Left cardiac atrium (tissue), 4 donors: ENCODE data around the gene SLC5A11. TPM values are rescaled to one million over a fixed set of nuclear protein-coding genes. Genes with fewer than 3 reads are reported as not detected.
"Not testable (repeated sequence)": the region's sequence is repeated elsewhere in the genome, so short reads cannot be mapped to it uniquely, and the experiment has no call there.

Experiments
- ATAC-seq, 2 donors: fragments of 200-7000 bp; cut with Tn5 transposase; one replicate each; pipeline ENCODE4 v1.9.1; 2020; ENCODE audit warnings: mild to moderate bottlenecking in 2 of 2, moderate library complexity in 2 of 2
- DNase-seq: peaks from one replicate; pipeline ENCODE4 v3.0.0-alpha.2; 2020
- intact Hi-C, 2 donors: fragments of 100-400 bp; cut with DNase I; formaldehyde crosslinking; loops; one replicate each; pipeline versions ENCODE4 v1.14.1 to v1.15.1; 2022 to 2023
- total RNA-seq, 2 donors: library from RNA; stranded (reverse); fragmentation: NEBNext Ultra II Directional; extraction: Animal tissue kit (Norgen Biotek cat#: 25700); gene quantifications; one replicate each; pipeline ENCODE4 v1.2.1, GENCODE V29; 2021
- donor health status: DM: no; HTN: yes; CAD: no.
- donor health status: DM: no; HTN: yes; CAD: no; lungs with severe emphysema.
- donor health status: DM: yes; HTN: yes; CAD: no.
- donor health status: Dilated cardiomyopathy.

SLC5A11 gene
- total RNA-seq, 2 donors from 2014 or later: not detected

DNA sequence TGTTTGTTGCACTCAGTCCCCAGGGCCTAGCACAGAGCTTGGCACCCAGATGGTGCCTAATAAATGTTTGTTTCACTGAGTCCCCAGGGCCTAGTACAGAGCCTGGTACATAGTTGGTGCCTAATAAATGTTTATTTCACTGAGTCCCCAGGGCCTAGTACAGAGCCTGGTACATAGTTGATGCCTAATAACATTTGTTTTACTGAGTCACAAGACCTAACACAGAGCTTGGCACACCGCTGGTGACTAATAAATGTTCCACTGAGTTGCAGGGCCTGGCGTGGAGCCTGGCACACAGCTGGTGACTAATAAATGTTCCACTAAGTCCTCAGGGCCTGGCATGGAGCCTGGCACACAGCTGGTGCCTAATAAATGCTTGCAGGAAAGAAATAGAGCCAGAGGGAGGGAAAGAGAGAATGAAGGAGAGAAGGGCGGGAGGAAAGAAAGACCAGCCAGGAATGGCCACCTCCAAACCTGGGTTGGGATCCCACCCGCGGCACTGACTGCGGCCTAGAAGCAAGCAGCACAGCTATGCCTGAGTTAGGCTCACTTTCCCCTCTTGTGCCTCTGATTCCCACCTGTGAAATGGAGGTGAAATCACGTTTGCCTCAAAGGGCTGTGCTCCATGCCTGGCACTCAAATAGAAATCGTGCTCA, 7.5 kb downstream of the SLC5A11 start:
- no peak for ATAC-seq
- intact Hi-C loops: no loop called here
- no peak for DNase-seq

GRCh38 chr16:24853830-24854229, 8.1 kb downstream of the SLC5A11 start:
- intact Hi-C loops: no loop called here
- peak; percentile 47 to 90 for ATAC-seq

GRCh38 chr16:24854607-24855171, 8.9 kb downstream of the SLC5A11 start:
- ATAC-seq: no peak
- DNase-seq: no peak
- intact Hi-C loops: no loop called here

More at GRCh38 chr16:24853830-24854229, 8.1 kb downstream of the SLC5A11 start:
- peak; percentile 41 for DNase-seq

DNA sequence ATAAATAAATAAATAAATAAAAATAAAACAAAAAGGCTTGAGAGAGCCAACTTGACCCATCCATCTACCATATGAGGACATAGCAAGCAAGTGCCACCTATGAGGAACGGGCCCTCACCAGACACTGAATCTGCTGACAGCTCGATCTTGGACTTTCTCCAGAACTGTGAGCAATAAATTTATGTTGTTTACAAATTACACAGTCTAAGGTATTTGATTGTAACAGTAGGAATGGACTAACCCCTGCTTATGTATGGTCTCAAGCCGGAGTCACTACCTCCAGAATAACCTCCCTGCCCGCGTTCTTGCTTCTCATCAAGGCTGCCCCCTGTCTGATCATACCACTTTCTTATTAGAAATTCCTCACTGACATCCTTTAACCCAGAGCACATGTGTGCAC, 9.9 kb downstream of the SLC5A11 start:
- DNase-seq: no peak
- no peak for ATAC-seq
- intact Hi-C loops: no loop called here

DNA sequence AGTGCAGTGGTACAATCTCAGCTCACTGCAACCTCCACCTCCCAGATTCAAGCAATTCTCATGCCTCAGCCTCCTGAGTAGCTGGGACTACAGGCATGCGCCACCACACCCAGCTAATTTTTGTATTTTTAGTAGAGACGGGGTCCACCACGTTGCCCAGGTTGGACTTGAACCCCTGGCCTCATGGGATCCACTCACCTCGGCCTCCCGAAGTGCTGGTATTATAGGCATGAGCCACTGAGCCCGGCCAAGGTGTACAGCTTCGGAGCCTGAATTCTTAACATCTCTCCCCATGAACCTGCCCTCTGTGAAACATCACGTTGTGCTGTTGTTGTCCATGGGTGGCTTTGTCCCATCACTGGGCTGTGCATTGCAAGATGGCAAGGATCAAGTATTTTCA, 11.1 kb downstream of the SLC5A11 start:
- ATAC-seq, intact Hi-C loops, DNase-seq: not testable (repeated sequence)

DNA sequence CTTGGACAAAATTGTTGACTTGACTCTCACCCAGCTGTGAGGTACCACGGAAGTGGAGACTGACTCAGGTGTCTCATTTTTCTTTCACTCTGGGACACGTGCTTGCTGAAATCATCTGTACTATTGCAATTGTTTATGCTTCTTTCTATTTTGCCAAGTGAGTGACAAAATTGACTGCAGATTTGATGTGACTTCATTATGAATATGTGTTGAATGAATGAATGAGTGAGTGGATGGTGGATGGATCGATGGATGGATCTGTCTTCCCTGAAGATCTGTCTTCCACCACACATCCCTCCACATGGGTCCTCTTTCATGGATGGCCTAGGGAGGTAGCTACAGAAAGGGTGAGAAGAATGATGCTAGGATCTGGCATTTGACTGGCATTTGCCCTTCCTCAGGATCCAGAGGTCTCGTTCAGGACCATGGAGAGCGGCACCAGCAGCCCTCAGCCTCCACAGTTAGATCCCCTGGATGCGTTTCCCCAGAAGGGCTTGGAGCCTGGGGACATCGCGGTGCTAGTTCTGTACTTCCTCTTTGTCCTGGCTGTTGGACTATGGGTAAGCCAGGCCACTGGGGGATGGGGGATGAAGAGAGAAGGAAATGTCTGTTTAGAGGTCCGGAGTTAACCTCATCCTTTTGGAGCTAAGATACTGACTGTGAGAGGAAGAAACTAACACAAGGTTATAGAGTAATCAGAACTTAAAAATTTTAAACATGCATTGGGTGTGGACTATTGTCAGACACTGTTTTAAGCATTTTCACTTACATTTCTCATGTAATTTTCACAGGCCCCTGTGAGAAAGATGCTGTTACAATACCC, 12.7 kb downstream of the SLC5A11 start:
- intact Hi-C loops: no loop called here
- DNase-seq: peak; percentile 59
- ATAC-seq: peak in 1 of 2 donors; percentile 51

GRCh38 chr16:24861461-24861860, 15.7 kb downstream of the SLC5A11 start:
- DNase-seq: no peak
- intact Hi-C loops: no loop called here
- ATAC-seq: no peak

DNA sequence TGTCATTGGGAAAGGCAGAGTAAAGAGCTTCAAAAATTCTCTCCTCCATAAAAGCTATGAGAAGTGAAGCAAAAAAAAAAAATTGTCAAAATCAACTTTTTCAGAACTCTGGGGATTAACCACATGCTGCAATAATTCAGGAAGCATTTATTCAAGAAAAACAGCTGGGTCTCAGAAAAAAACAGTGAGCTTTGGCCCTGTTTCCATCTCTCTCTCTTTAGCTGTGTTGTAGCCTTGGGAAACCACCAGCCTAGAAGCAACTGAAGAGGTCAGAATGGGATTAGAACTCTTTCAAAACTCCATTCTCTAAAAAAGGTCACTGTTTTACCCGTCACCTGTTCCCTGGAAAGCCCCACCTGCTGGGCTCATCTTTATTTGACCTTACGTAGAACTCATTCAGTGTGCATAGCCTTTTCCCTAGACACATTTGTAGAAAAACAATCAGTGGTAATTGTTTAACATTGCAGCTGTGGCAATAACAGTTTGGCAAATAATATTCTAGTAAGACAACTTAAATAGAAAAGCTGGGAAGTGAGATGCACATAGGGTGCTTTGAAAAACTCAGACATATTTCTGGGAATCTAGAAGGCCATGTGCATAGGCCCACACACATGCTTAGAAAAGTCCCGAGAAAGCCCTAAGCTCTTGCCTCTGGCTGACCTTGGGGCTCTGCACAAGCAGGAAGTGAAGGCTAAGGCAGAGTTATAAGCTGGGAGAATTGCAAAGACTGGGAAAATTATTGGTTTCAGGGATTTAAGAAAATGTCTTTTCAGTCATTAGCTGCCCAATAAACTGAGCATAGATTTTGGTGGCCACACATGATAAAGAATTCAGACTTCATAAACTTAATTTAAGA, 18.0 kb downstream of the SLC5A11 start:
- intact Hi-C loops: no loop called here
- no peak for DNase-seq
- no peak for ATAC-seq

- ATAC-seq (no peak), DNase-seq (no peak)
- intact Hi-C loops: no loop called here
These were observed 23.3 kb downstream of the SLC5A11 start for GRCh38 chr16:24869033-24869432.

DNA sequence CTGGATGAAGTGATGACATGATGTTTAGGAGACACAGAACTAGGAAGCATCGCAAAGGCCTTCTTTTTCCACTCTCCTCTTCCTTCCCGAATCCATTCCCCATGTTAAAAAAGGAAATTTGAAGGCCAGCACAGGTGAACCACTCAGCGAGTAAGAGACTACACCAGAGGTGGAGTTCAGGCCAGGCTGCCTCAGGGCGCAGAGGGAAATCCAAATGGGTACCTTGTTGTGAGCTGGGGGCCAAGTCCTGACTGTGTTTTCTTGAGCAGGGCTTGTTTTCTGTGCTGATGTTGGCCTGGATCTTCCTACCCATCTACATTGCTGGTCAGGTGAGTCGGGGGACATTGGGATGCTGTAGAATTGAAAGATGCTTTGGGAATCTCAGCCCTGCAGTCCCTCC, 26.1 kb downstream of the SLC5A11 start:
- intact Hi-C loops: no loop called here
- ATAC-seq: no peak
- DNase-seq: no peak

DNA sequence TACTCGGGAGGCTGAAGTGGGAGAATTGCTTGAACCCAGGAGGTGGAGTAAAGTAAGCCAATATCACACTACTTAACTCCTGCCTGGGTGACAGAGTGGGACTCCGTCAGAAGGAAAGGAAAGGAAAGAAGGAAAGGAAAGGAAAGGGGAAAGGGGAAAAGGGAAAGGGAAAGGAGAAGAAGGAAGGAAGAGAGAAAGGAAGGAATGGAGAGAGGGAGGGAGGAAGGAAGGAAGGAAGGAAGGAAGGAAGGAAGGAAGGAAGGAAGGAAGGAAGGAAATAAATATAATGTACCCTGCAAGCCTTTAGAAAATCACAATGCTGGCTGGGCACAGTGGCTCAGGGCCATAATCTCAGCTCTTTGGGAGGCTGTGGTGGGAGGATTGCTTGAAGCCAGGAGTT, 27.3 kb downstream of the SLC5A11 start:
- ATAC-seq (no peak), DNase-seq (no peak)
- intact Hi-C loops: no loop called here

DNA sequence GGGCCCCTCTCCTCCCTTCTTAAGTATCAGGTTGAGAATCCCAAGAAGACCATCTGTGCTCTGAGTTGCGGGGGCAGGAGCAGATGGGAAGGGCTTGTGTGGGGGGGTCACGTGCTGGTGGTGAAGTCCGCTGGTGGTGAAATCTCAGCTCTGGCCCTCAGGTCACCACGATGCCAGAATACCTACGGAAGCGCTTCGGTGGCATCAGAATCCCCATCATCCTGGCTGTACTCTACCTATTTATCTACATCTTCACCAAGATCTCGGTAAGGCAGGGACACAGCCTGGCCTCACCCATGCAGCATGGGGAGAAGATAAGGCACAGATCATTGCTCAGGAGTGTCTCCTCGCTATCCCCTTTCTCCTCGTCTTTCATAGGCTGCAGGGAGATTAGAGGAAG, 29.7 kb downstream of the SLC5A11 start:
- DNase-seq (no peak), ATAC-seq (no peak)
- intact Hi-C loops: no loop called here

GRCh38 chr16:24876231-24876630, 30.5 kb downstream of the SLC5A11 start:
- ATAC-seq: no peak
- intact Hi-C loops: no loop called here
- DNase-seq: no peak

GRCh38 chr16:24879684-24880083, 33.9 kb downstream of the SLC5A11 start:
- DNase-seq (no peak), ATAC-seq (no peak)
- intact Hi-C loops: no loop called here

GRCh38 chr16:24883714-24884151, 38.0 kb downstream of the SLC5A11 start:
- intact Hi-C loops: no loop called here
- no peak for ATAC-seq
- no peak for DNase-seq

- ATAC-seq (no peak), DNase-seq (no peak)
- intact Hi-C loops: no loop called here
These were observed 41.7 kb downstream of the SLC5A11 start for GRCh38 chr16:24887472-24887871.

GRCh38 chr16:24890746-24891145, 45.0 kb downstream of the SLC5A11 start:
- intact Hi-C loops: no loop called here
- DNase-seq: no peak
- no peak for ATAC-seq

DNA sequence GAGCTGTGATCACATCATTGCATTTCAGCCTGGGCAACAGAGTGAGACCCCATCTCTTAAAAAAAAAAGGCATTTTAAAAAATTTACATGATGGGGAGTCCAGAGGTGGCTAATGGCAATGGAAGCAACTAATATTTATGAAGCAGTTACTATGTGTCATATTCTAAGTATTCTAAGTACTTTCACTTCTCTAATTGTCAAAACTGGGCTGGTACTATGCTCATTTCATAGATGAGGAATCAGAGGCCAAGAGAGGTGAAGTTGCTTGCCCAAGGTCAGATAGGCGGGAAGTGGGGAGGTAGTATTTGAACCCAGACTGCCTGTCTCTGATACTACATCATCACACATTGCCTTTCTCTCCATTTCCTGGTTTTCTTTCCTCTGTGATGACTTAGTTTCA, 50.7 kb downstream of the SLC5A11 start:
- intact Hi-C loops: no loop called here
- no peak for ATAC-seq
- no peak for DNase-seq

GRCh38 chr16:24897522-24897921, 51.8 kb downstream of the SLC5A11 start:
- intact Hi-C loops, ATAC-seq, DNase-seq: not testable (repeated sequence)
